GM13976 (cell line): ENCODE measurements around the gene FNTB.

Source experiments
- DNase-seq: peaks from one replicate; pipeline ENCODE4 v3.0.0; 2012; ENCODE audit warnings: low spot score
- CTCF ChIP-seq: IDR thresholded peaks from 2 replicates; pipeline ENCODE4 v1.5.1; 2012; ENCODE audit warnings: borderline replicate concordance, mild to moderate bottlenecking; ENCODE audit not compliant: insufficient read depth; ENCODE audit errors: extremely low read depth, missing control alignments, control extremely low read depth
- in situ Hi-C: fragments of 300-500 bp; cut with MboI; formaldehyde crosslinking; loops from one replicate; pipeline ENCODE4 v1.12.0; 2022; ENCODE audit warnings: low sequenced_read_pairs, mixed read lengths, inconsistent platforms; ENCODE audit not compliant: unreplicated experiment

Gene FNTB

GRCh38 chr14:65098586-65098985 is 111.9 kb downstream of the FNTB start:
- peak; percentile 47 for DNase-seq
- in situ Hi-C loops = no loop called here
- TF ChIP-seq CTCF = no peak

GRCh38 chr14:65100922-65101541 is 114.3 kb downstream of the FNTB start:
- TF ChIP-seq CTCF = no peak
- in situ Hi-C loops = no loop called here
- no peak for DNase-seq

- in situ Hi-C loops = no loop called here
- TF ChIP-seq CTCF = no peak
- DNase-seq = no peak
Measured at GRCh38 chr14:65101631-65102440, 115.1 kb downstream of the FNTB start.

GRCh38 chr14:65102441-65103149 is 115.9 kb downstream of the FNTB start, which contains the start of gene MAX:
Gene MAX, minus strand, starts transcription at chr14:65102517. Its CDS starts 178 bp downstream, at chr14:65102339.
- TF ChIP-seq CTCF = no peak
- peak; percentile 97 for DNase-seq
- in situ Hi-C loops = no loop called here

GRCh38 chr14:65103150-65103760 is 116.6 kb downstream of the FNTB start:
- no peak for TF ChIP-seq CTCF
- peak; percentile 43 for DNase-seq
- in situ Hi-C loops = no loop called here

GRCh38 chr14:65104791-65105190 is 118.1 kb downstream of the FNTB start:
- DNase-seq = no peak
- in situ Hi-C loops = no loop called here
- no peak for TF ChIP-seq CTCF
